Measurements from ENCODE around the gene ANXA11. TPM values are rescaled to one million over a fixed set of nuclear protein-coding genes. Genes with fewer than 3 reads are reported as not detected.

ANXA11 gene
- total RNA-seq, 1 experiment from 2014 or later: 327 TPM

- H3K4me1 Mint-ChIP-seq (ENCODE audit: low read depth, unreplicated experiment): peaks cover 6% of the 10 kb centered on the region
- H3K27me3 ChIP-seq (replicated peaks; ENCODE audit: control insufficient read depth, insufficient read depth, low read length): no peaks in the 10 kb centered on the region
- H3K27ac Mint-ChIP-seq (ENCODE audit: unreplicated experiment): no peak overlapping the region
- peaks cover 32% of the 10 kb centered on the region for H3K9me3 Mint-ChIP-seq (ENCODE audit: unreplicated experiment)
- DNase-seq: peak in 1 of 2 experiments; percentile 24
- H3K27me3 Mint-ChIP-seq (ENCODE audit: insufficient read depth, unreplicated experiment): no peaks in the 10 kb centered on the region
- ChIA-PET POLR2A (no interaction called here), CTCF (no interaction called here)
- intact Hi-C loops (cut with micrococcal nuclease; ENCODE audit: unreplicated experiment): no loop called here
- H3K36me3 Mint-ChIP-seq (ENCODE audit: insufficient read depth, unreplicated experiment): no peaks in the 10 kb centered on the region
- TF ChIP-seq CTCF (IDR thresholded peaks at IDR 0.05; ENCODE audit: insufficient read depth in 1 of 2, low read depth in 1 of 2, low read length in 1 of 2, severe bottlenecking in 1 of 2, unreplicated experiment in 1 of 2): no peak
- H3K4me3 Mint-ChIP-seq (ENCODE audit: unreplicated experiment): no peak overlapping the region
- H3K9me3 ChIP-seq: peaks cover 14% of the 10 kb centered on the region
- no peak overlapping the region for H3K4me3 ChIP-seq (ENCODE audit: low read depth, low read length)
- H3K36me3 ChIP-seq (ENCODE audit: control insufficient read depth, insufficient read depth, low read length): no peaks in the 10 kb centered on the region
- BruUV-seq (replicated peaks): no TSS peak
- H3K4me1 ChIP-seq: 0 out of 2 replicates have a peak, but pooled peaks cover 6% of the 10 kb centered on the region
Measured at GRCh38 chr10:80108576-80109239, 96.6 kb downstream of the ANXA11 start.

- Histone ChIP-seq H3K4me3 (ENCODE audit: low read depth, low read length) (no peak overlapping the region), H3K27me3 (replicated peaks; ENCODE audit: control insufficient read depth, insufficient read depth, low read length) (no peaks in the 10 kb centered on the region), H3K36me3 (ENCODE audit: control insufficient read depth, insufficient read depth, low read length) (no peaks in the 10 kb centered on the region), H3K9me3 (peaks cover 10% of the 10 kb centered on the region), H3K4me1 (peaks cover 5% of the 10 kb centered on the region; the same call in 1 of the 2 replicates)
- POLR2A ChIA-PET: no interaction called here
- intact Hi-C loops (cut with micrococcal nuclease; ENCODE audit: unreplicated experiment): loop anchor here (2.0 kb wide), 1 partner anchor 21 kb away; no protein-coding TSS in a partner anchor
- no TSS peak for BruUV-seq (replicated peaks)
- Mint-ChIP-seq H3K4me3 (ENCODE audit: unreplicated experiment) (no peak overlapping the region), H3K4me1 (ENCODE audit: low read depth, unreplicated experiment) (peaks cover 16% of the 10 kb centered on the region), H3K27me3 (ENCODE audit: insufficient read depth, unreplicated experiment) (no peaks in the 10 kb centered on the region), H3K36me3 (ENCODE audit: insufficient read depth, unreplicated experiment) (no peaks in the 10 kb centered on the region), H3K9me3 (ENCODE audit: unreplicated experiment) (peaks cover 27% of the 10 kb centered on the region), H3K27ac (ENCODE audit: unreplicated experiment) (no peak overlapping the region)
- DNase-seq: peak in 1 of 2 experiments; percentile 20
- TF ChIP-seq CTCF (IDR thresholded peaks at IDR 0.05; ENCODE audit: insufficient read depth in 1 of 2, low read depth in 1 of 2, low read length in 1 of 2, severe bottlenecking in 1 of 2, unreplicated experiment in 1 of 2): no peak
- CTCF ChIA-PET: no interaction called here
Measured at GRCh38 chr10:80104066-80104926, 101.0 kb downstream of the ANXA11 start.

Other genes with a start within 250 kb of the ANXA11 start
- 24.0 and 27.4 TPM in 2 replicates for gene TMEM254, start 126.9 kb downstream of the ANXA11 start, total RNA-seq (2022)
- not detected in 2 replicates for gene PLAC9, start 72.8 kb downstream of the ANXA11 start, total RNA-seq (2022)
- 3.2 and 3.4 TPM in 2 replicates for gene MAT1A, start 84.1 kb upstream of the ANXA11 start, total RNA-seq (2022)
- gene DYDC1, start 151.2 kb upstream of the ANXA11 start, total RNA-seq (2022): not detected in 2 replicates
- gene DYDC2, start 151.2 kb upstream of the ANXA11 start, total RNA-seq (2022): 0.23 TPM in 1 of 2 replicates, not detected in the other
- 82.0 and 88.6 TPM in 2 replicates for gene PRXL2A, start 203.0 kb upstream of the ANXA11 start, total RNA-seq (2022)
- gene TSPAN14, start 248.8 kb upstream of the ANXA11 start, total RNA-seq (2022): 138 and 140 TPM in 2 replicates